Fibroblast of the aortic adventitia (primary cell): ENCODE measurements around the gene RBM28. TPM values are rescaled to one million over a fixed set of nuclear protein-coding genes. Genes with fewer than 3 reads are reported as not detected.
A peak's percentile ranks its signal among the peaks of the same experiment; 100 is the strongest.

Experiments
- DNase-seq: peaks from one replicate; pipeline ENCODE4 v3.0.0-alpha.2; 2010; ENCODE audit warnings: low read depth
- H3K4me3 ChIP-seq: 2 replicates; pipeline ENCODE4 v1.5.1; 2011; ENCODE audit warnings: low read depth, mild to moderate bottlenecking, control low read depth, low read length, moderate library complexity
- CTCF ChIP-seq: IDR thresholded peaks from 2 replicates; pipeline ENCODE4 v1.5.1; 2011; ENCODE audit warnings: mild to moderate bottlenecking, low read length, control low read depth, inconsistent platforms; ENCODE audit not compliant: insufficient read depth
- total RNA-seq: library from RNA; depleted of rRNA; stranded (reverse); fragments of >200 nt; gene quantifications from 2 replicates; pipeline ENCODE4 v1.2.3, GENCODE V29; 2012; ENCODE audit warnings: low replicate concordance

The RBM28 gene
- total RNA-seq, 1 donor: 14.7 TPM

DNA sequence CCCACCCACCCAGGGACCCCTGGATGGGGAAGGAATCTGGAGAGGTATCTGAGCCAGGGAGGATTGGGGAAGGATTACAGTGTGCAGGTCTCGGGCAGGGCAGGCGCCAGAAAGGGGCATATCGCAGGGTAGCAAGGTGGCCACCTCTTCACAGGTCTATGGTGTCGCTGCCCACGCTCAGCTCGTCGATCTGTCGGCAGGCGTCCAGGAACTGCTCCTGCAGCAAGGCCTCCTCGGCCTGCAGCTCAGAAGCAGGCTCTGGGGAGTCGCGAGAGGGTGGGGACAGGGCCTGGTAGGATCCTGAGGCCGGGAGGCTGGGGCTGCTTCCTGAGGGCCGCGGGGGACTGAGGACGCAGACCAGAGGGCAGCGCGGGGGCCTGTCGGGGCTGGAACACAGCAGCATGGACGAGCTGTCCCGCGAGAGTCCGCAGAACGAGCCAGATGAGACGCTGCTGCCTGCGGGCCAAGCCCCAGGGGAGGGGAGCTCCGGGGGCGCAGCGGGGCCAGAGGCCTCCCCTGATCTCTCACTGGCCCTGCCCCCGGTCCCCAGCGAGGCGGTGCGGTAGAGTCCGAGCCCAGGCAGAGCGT lies 7.1 kb upstream of the RBM28 start:
- TF ChIP-seq CTCF: no peak
- DNase-seq: no peak

GRCh38 chr7:128349466-128349825 lies 5.7 kb upstream of the RBM28 start:
- TF ChIP-seq CTCF: no peak
- DNase-seq: no peak
- H3K4me3 ChIP-seq: no peak overlapping the region

More for the DNA sequence above, 7.1 kb upstream of the RBM28 start:
- H3K4me3 ChIP-seq: no peak overlapping the region

GRCh38 chr7:128347647-128348097 lies 4.0 kb upstream of the RBM28 start:
- no peak overlapping the region for H3K4me3 ChIP-seq
- peak; percentile 78 for TF ChIP-seq CTCF
- peak; percentile 65 for DNase-seq

DNA sequence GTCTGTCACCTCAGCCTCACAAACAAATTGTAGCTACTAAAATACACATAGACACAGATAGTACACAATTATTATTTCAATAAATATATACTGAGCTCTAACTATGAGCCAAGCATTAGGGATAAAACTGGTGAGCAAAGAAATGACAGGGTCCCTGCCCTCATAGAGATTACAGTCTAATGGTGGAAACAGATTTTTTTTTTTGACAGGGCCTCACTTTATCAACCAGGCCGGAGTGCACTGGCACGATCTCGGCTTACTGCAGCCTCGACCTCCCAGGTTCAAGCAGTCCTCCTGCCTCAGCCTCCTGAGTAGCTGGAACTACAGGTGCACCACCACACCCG lies 695 bp upstream of the RBM28 start:
- TF ChIP-seq CTCF: no peak
- no peak overlapping the region for H3K4me3 ChIP-seq
- DNase-seq: no peak

GRCh38 chr7:128341733-128342132 lies 2.0 kb downstream of the RBM28 start:
- TF ChIP-seq CTCF: no peak
- no peak for DNase-seq
- H3K4me3 ChIP-seq: no peak overlapping the region

GRCh38 chr7:128335730-128336129 lies 8.0 kb downstream of the RBM28 start:
- no peak overlapping the region for H3K4me3 ChIP-seq
- TF ChIP-seq CTCF: no peak
- no peak for DNase-seq

DNA sequence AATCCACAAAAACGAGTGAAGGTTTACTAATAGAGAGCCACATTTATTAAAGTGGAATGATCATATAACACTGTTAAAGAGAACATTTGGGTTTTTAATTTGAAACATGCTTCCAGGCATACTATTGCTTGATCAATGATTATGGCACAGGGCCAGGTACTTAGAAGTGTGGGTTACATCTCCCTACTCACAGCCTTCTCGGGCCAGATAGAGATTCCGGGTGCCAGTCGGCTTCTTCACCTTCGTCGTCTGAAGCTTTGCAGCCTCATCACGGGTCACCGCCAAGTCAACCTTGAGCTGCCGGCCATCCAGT lies 19.4 kb downstream of the RBM28 start:
- no peak for DNase-seq
- no peak for TF ChIP-seq CTCF

More for the DNA sequence above, 19.4 kb downstream of the RBM28 start:
- H3K4me3 ChIP-seq: no peak overlapping the region
